HG02759 (cell line): ENCODE measurements around the gene CACNA1B.

Experiments used
- ATAC-seq: cut with Tn5 transposase; IDR thresholded peaks from one replicate; pipeline ENCODE4 v1.9.1; 2021; ENCODE audit warnings: mild to moderate bottlenecking, moderate library complexity; ENCODE audit not compliant: unreplicated experiment

The CACNA1B gene

GRCh38 chr9:138025908-138026307 lies 148.3 kb downstream of the CACNA1B start:
- ATAC-seq: no peak

- ATAC-seq: no peak
Measured at GRCh38 chr9:138028596-138028995, 151.0 kb downstream of the CACNA1B start.

GRCh38 chr9:138031186-138031585 lies 153.6 kb downstream of the CACNA1B start:
- ATAC-seq: no peak

GRCh38 chr9:138033950-138034349 lies 156.4 kb downstream of the CACNA1B start:
- ATAC-seq: no peak

GRCh38 chr9:138037140-138037539 lies 159.6 kb downstream of the CACNA1B start:
- no peak for ATAC-seq

- no peak for ATAC-seq
Measured at GRCh38 chr9:138038244-138038671, 160.7 kb downstream of the CACNA1B start.

GRCh38 chr9:138040446-138041430 lies 163.2 kb downstream of the CACNA1B start:
- ATAC-seq: no peak

GRCh38 chr9:138042146-138042545 lies 164.6 kb downstream of the CACNA1B start:
- no peak for ATAC-seq

- ATAC-seq: no peak
Measured at GRCh38 chr9:138042640-138043039, 165.1 kb downstream of the CACNA1B start.

- ATAC-seq: no peak
Measured at GRCh38 chr9:138043061-138043410, 165.5 kb downstream of the CACNA1B start.

GRCh38 chr9:138043411-138044345 lies 166.1 kb downstream of the CACNA1B start:
- ATAC-seq: no peak

GRCh38 chr9:138044485-138045383 lies 167.2 kb downstream of the CACNA1B start:
- no peak for ATAC-seq

GRCh38 chr9:138045541-138046490 lies 168.2 kb downstream of the CACNA1B start:
- ATAC-seq: no peak

GRCh38 chr9:138046641-138047301 lies 169.2 kb downstream of the CACNA1B start:
- no peak for ATAC-seq

GRCh38 chr9:138047469-138048040 lies 170.0 kb downstream of the CACNA1B start:
- no peak for ATAC-seq

- no peak for ATAC-seq
Measured at GRCh38 chr9:138048184-138048583, 170.6 kb downstream of the CACNA1B start.

- ATAC-seq: no peak
Measured at GRCh38 chr9:138049085-138049778, 171.7 kb downstream of the CACNA1B start.
